Loucy (cell line): ENCODE results near the gene INO80C.

Experiments
- H2AFZ ChIP-seq: fragments of 200-600 bp; sonication (generic); 2 replicates; pipeline ENCODE4 v1.6.0; 2016; ENCODE audit warnings: antibody characterized with exemption, mild to moderate bottlenecking, low read length, moderate library complexity
- H3F3A ChIP-seq: fragments of 200-600 bp; 2 replicates; pipeline ENCODE4 v1.6.0; 2016; ENCODE audit warnings: antibody characterized with exemption, low read depth, mild to moderate bottlenecking
- H3K27me3 ChIP-seq: fragments of 200-600 bp; sonication (generic); 2 replicates; pipeline ENCODE4 v1.6.1; 2014; ENCODE audit warnings: low read length, mild to moderate bottlenecking; ENCODE audit not compliant: insufficient read depth, poor library complexity, severe bottlenecking
- H3K36me3 ChIP-seq: fragments of 200-600 bp; sonication (generic); 2 replicates; pipeline ENCODE4 v1.6.1; 2016; ENCODE audit warnings: low read length; ENCODE audit not compliant: insufficient read depth
- H3K4me1 ChIP-seq: fragments of 200-600 bp; sonication (generic); 2 replicates; pipeline ENCODE4 v1.5.1; 2014; ENCODE audit warnings: low read length, mild to moderate bottlenecking; ENCODE audit not compliant: insufficient read depth, poor library complexity, severe bottlenecking
- H3K4me2 ChIP-seq: fragments of 200-600 bp; sonication (generic); 2 replicates; pipeline ENCODE4 v1.6.0; 2014; ENCODE audit warnings: antibody characterized with exemption, low read length, low read depth, mild to moderate bottlenecking; ENCODE audit not compliant: poor library complexity, severe bottlenecking
- H3K4me3 ChIP-seq: fragments of 200-600 bp; sonication (generic); 2 replicates; pipeline ENCODE4 v1.5.1; 2014; ENCODE audit warnings: low read length, mild to moderate bottlenecking, mixed read lengths; ENCODE audit not compliant: poor library complexity, severe bottlenecking
- H3K79me2 ChIP-seq: fragments of 200-600 bp; sonication (generic); 2 replicates; pipeline ENCODE4 v1.6.1; 2014; ENCODE audit warnings: low read length; ENCODE audit not compliant: insufficient read depth
- H3K9ac ChIP-seq: fragments of 200-600 bp; sonication (generic); 2 replicates; pipeline ENCODE4 v1.6.0; 2014; ENCODE audit warnings: mild to moderate bottlenecking, low read depth, low read length, moderate library complexity; ENCODE audit not compliant: poor library complexity, severe bottlenecking
- H3K9me2 ChIP-seq: fragments of 200-600 bp; sonication (generic); replicated peaks from 2 replicates; pipeline ENCODE4 v1.6.1; 2016; ENCODE audit warnings: low read depth, low read length, mixed read lengths
- H3K9me3 ChIP-seq: fragments of 200-600 bp; sonication (generic); 2 replicates; pipeline ENCODE4 v1.6.1; 2014; ENCODE audit warnings: mild to moderate bottlenecking, antibody characterized with exemption, low read length, low read depth; ENCODE audit not compliant: insufficient read depth
- H4K20me1 ChIP-seq: fragments of 200-600 bp; sonication (generic); 2 replicates; pipeline ENCODE4 v1.6.0; 2014; ENCODE audit warnings: antibody characterized with exemption, low read length, mild to moderate bottlenecking; ENCODE audit not compliant: insufficient read depth, poor library complexity, severe bottlenecking
- EZH2phosphoT487 ChIP-seq: fragments of 200-600 bp; IDR thresholded peaks from 2 replicates; pipeline ENCODE4 v1.6.1; 2018; ENCODE audit warnings: antibody characterized with exemption, mild to moderate bottlenecking, moderate library complexity, borderline replicate concordance
- TF ChIP-seq, protein P1 (sequence below): fragments of 200-600 bp; sonication (generic); conservative IDR thresholded peaks from 2 replicates; pipeline ENCODE4 v1.5.1; 2014; ENCODE audit warnings: mild to moderate bottlenecking, antibody characterized with exemption, low read length

The INO80C gene

DNA sequence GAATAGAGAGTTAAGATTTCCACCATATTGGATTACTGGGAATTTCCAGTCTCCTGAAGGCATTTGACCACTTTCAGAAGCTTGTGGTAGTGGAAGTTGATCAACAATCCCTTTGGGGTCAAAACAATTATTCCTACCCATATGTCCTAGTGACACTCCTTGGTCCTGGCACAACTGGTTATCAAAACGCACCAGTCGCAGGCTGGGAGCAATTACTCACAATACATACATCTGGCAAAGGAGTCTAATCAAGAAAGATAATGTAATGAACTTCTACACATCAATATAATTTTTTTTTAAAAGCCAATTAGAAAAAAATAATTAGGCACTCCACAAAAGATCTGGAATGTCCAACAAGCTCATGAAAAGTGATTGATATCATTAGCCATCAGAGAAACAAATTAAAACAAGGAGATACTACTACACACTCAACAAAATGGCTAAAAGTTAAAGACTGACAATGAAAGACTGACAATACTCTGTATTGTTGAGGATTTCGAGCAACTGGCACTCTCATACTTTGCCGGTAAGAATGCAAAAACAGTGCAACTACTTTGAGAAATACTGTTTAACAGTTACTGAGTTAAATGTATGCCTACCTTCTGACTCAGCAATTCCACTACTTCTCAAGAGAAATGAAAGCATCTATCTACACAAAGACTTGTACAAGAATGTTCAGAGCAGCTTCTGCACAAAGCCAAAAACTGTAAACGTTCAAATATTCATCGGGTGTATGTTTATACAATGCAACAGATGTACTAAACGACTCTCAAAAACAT is 2.0 kb downstream of the INO80C start:
- Histone ChIP-seq H3F3A (no peaks in the 10 kb centered on the region), H2AFZ (no peak overlapping the region), H3K9ac (peak overlapping the region; percentile 83), H3K36me3 (no peaks in the 10 kb centered on the region), H3K9me2 (no peaks in the 10 kb centered on the region), H3K79me2 (peaks cover 45% of the 10 kb centered on the region), H3K4me3 (peak overlapping the region; percentile 93), H3K9me3 (no peaks in the 10 kb centered on the region), H3K4me2 (peak overlapping the region; percentile 99), H4K20me1 (no peaks in the 10 kb centered on the region), H3K27me3 (no peaks in the 10 kb centered on the region), H3K4me1 (peaks cover 59% of the 10 kb centered on the region)
- TF ChIP-seq EZH2phosphoT487: no peak
- TF ChIP-seq, protein P1, sequence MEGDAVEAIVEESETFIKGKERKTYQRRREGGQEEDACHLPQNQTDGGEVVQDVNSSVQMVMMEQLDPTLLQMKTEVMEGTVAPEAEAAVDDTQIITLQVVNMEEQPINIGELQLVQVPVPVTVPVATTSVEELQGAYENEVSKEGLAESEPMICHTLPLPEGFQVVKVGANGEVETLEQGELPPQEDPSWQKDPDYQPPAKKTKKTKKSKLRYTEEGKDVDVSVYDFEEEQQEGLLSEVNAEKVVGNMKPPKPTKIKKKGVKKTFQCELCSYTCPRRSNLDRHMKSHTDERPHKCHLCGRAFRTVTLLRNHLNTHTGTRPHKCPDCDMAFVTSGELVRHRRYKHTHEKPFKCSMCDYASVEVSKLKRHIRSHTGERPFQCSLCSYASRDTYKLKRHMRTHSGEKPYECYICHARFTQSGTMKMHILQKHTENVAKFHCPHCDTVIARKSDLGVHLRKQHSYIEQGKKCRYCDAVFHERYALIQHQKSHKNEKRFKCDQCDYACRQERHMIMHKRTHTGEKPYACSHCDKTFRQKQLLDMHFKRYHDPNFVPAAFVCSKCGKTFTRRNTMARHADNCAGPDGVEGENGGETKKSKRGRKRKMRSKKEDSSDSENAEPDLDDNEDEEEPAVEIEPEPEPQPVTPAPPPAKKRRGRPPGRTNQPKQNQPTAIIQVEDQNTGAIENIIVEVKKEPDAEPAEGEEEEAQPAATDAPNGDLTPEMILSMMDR: no peak

DNA sequence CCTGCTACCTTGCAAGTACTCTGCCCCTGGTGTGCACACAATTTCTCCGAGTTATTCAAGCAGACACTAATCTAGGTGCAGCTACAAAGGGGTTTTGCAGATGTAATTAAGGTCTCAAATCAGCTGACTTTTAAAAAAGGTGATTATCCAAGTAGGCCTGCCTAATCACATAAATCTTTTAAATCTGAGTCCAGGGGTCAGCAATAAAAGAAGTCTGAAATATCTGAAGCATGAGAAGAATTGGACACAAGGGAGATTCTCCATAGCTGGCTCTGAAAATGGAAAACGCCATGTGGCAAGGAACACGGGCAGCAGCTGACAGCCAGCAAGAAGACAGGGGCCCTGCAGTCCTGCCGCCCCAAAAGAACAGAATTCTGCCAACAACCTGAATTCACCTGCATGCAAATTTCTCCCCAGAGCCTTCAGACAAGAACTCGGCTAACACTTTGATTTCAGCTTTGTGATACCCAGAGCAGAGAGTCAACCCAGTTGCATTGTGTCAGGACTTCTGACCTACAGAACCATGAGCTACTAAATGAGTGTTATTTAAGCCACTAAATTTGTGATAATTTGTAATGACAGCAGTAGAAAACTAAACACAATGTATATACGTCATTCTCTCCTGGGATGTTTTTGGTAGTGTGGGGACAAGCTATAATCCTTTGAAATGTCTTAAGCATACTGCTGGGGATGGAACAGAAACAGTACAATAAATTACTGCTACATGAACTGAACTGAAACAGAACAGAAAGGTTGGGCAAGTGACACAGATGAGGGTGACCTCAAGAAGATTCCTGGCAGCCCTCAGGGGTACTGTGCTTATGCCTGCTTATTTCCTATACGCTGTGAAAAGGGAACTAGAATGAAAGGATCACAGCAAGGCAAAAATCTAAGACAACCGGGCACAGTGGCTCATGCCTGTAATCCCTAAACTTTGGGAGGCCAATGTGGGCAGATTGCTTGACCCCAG is 3.2 kb downstream of the INO80C start:
- Histone ChIP-seq H3K4me1 (peaks cover 62% of the 10 kb centered on the region), H3K9me3 (no peaks in the 10 kb centered on the region), H3K36me3 (no peaks in the 10 kb centered on the region), H3F3A (no peaks in the 10 kb centered on the region), H3K9ac (peak overlapping the region; percentile 34), H3K4me2 (peak overlapping the region; percentile 99), H2AFZ (no peak overlapping the region), H3K9me2 (no peaks in the 10 kb centered on the region), H3K4me3 (peak overlapping the region; percentile 21), H3K27me3 (no peaks in the 10 kb centered on the region), H3K79me2 (peaks cover 56% of the 10 kb centered on the region), H4K20me1 (no peaks in the 10 kb centered on the region)
- TF ChIP-seq, protein P1: no peak
- TF ChIP-seq EZH2phosphoT487: no peak

DNA sequence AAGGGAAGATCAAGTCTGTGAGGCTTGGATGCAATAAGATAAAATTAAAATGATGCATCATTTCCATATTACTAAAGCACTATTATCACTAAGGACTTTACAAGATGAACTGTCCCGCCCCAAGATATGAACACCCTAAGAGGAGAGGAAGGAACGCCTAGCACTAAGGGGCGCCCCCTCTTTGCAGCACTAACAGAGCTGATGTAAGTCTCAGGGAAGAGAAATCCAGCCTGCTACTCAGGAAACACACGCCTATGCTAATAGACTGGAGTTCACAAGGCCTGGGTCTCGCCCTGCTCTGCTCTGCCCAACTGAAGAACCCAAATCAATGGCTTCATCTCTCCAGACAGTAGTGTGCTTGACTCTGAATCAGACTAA is 6.1 kb downstream of the INO80C start:
- Histone ChIP-seq H3K9ac (peak overlapping the region; percentile 10), H3K79me2 (peaks cover 51% of the 10 kb centered on the region), H3K4me1 (peaks cover 56% of the 10 kb centered on the region), H3K9me3 (no peaks in the 10 kb centered on the region), H3K4me2 (peak overlapping the region; percentile 46), H2AFZ (no peak overlapping the region; the same call in 1 of the 2 replicates), H3K9me2 (no peaks in the 10 kb centered on the region), H3F3A (no peaks in the 10 kb centered on the region), H4K20me1 (no peaks in the 10 kb centered on the region), H3K36me3 (no peaks in the 10 kb centered on the region), H3K27me3 (no peaks in the 10 kb centered on the region), H3K4me3 (peak overlapping the region; percentile 21)
- TF ChIP-seq EZH2phosphoT487: no peak
- TF ChIP-seq, protein P1: no peak
